LNCaP clone FGC (cell line): ENCODE results near the gene BMPER.
A peak's percentile ranks its signal among the peaks of the same experiment; 100 is the strongest.

ENCODE experiments used
- DNase-seq: peaks from one replicate; pipeline ENCODE4 v3.0.0-alpha.2; 2011; ENCODE audit warnings: low read depth
- H3K4me3 ChIP-seq: 2 replicates; pipeline ENCODE4 v1.5.1; 2011; ENCODE audit warnings: mild to moderate bottlenecking, low read depth, low read length, control low read depth
- CTCF ChIP-seq: IDR thresholded peaks from 2 replicates; pipeline ENCODE4 v1.5.1; 2012; ENCODE audit warnings: mild to moderate bottlenecking; ENCODE audit not compliant: control insufficient read depth, insufficient read depth; ENCODE audit errors: extremely low read depth

BMPER gene

GRCh38 chr7:34083440-34083839 lies 178.1 kb downstream of the BMPER start:
- H3K4me3 ChIP-seq, result no peak overlapping the region
- DNase-seq, result no peak
- no peak for TF ChIP-seq CTCF

DNA sequence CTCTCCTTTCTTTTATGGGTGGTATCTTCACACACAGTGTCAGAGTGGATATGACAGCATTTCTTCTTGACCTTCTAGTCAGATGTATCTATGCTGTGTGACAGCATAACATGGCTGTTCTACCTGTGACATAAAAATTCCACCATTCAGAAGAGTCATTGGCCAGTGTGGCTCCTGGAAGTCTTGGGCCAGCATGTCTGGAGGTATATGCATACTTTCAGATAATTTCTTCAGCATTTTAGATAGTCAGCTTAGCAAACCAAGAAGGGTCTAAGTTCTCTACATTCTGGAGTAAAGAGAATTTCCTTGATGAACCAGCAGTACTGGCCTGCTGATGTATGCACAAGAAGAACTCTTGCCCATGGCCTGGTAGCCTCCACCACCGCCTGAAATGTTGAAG lies 179.3 kb downstream of the BMPER start:
- DNase-seq, result no peak
- H3K4me3 ChIP-seq, result no peak overlapping the region
- TF ChIP-seq CTCF, result no peak

- no peak overlapping the region for H3K4me3 ChIP-seq
- TF ChIP-seq CTCF, result no peak
- no peak for DNase-seq
Measured at GRCh38 chr7:34086064-34086463, 180.7 kb downstream of the BMPER start.

DNA sequence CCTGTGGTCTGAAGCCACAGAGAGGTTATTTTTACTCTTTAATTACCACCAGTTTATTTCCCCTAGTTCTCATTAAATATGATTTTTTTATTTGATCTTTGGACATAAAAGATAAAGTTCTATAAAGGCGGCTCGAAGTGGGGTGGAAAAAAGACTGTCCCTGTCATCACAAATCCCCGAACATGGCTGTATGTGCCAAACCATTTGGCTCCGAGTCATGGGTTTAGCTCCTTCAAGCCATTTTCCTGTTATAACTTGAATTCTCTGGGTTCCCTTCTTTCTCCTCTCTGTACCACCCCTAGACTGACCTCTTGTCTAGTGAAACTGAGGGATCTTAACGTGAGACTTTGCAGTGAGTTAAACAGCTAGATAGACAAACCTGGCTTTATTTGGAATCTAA lies 181.6 kb downstream of the BMPER start:
- no peak overlapping the region for H3K4me3 ChIP-seq
- no peak for TF ChIP-seq CTCF
- no peak for DNase-seq

DNA sequence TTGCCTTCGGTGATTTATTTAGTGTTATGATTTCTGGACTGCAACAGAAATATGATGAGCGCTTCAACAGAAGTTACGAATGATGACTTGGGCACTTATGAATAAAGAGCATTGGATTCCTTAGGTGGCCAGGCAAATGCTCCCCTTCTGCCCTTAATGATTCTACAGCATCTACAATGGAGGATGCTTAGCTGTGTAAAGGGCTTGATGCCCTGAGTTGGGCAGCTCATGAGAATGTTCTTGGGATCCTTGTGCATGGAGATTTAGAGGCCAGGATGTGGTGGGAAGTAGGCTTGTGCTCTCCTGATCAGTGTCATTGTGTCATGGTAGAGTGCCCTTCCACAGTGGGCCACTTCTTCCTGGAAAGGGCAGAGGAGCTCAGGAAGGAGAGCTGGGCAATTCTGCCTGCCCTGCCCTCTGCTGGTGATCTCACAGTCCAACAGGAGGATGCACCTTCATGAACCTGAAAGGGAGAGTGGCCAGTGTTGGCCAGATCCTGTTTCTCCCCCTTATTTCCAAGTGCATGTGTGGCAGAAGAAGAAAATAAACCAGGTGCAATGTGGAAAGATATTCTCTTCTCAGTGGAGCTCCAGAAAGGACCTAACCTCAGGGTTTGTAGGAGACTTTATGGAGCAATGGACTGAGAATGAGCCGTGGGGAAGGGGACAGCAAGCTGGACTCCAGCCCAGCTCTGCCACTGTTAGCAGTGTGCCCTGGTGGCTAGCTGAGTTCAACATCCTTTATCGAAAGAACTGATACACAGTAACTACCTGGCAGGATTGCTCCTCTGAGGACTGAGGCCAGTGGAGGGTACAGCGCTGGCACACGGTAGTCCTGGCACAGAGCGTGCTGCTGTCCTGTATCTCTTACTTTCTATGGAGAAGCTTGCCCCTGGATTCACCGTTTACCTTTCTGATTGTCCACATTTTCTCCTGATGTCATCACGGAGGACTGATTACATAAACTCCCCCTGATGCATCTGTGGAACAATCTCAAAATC lies 182.9 kb downstream of the BMPER start:
- DNase-seq, result no peak
- TF ChIP-seq CTCF, result peak; percentile 72
- no peak overlapping the region for H3K4me3 ChIP-seq

DNA sequence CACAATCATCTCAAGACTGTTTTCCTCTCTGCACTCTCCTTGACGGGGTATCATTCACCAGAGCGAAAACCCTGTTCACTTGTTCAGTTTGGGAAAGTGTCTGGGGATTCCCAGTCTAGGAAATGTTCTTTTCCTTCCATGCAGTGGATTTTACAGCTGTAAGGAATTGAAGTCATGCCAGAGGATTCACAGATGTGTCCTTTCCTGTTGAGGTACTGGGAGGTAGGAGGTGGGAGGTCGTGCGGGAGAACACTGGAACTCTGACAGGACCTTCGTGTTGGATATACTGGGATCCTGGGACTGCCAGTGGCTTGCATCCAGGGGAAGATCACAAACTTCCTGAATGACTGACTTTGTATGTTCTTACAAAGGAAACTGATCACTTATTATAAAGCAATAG lies 185.5 kb downstream of the BMPER start:
- no peak for TF ChIP-seq CTCF
- no peak overlapping the region for H3K4me3 ChIP-seq
- DNase-seq, result no peak
